GM15510 (cell line): ENCODE results near the gene PEMT.

ENCODE experiments used
- POLR2A ChIP-seq: IDR thresholded peaks from 3 replicates; pipeline ENCODE4 v1.6.1; 2011; ENCODE audit warnings: borderline replicate concordance; ENCODE audit not compliant: insufficient read length; ENCODE audit errors: extremely low read depth

Gene PEMT

DNA sequence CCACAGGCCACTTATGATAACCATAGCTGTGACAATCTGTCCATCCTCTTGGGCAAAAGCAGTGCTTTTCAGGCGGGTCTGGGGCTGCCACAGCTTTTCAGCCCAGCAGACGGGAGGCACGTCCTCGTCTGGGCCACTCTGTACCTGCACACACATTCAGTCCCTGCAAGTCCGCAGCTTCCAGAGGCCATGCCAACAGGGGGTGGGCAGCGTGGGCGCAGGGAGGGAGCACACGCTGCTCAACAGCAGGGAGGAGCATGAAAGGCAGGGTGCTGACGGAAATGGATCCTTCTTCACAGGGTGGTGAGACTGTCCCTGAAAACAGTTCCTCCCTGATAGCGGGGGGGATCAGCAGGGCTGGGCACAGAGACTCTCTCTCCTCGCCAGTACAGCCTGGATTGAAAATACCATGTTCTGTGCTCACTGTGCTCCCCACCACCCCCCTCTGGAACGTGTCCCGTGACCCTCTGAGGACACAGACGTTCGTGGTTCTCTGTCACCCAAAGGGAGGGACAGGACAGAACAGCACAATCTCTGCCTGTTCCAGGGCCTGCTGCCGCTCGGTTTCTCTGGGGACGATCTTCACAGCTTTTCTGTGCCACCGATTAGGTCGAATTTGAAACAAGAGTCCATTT lies 41.7 kb downstream of the PEMT start:
- TF ChIP-seq POLR2A: no peak

DNA sequence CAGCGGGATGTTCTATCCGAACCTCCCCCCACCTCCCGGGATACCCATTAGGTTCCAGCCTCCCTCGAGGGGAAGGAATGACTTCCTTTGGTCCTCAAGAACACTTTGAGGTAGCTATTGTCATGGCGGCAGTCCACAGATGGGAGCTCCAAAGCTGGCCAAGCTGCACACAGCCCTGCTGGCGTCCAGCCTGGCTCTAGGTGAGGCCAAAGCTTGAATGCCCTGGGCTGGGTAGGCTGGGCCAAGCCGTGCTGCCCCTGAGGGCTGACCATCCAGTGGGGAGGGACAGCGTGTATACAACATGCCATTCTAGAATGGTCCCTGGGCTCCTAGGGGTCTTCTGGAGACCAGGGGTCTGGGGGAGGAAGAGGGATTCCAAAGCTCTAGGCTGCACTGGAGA lies 43.5 kb downstream of the PEMT start:
- no peak for TF ChIP-seq POLR2A

DNA sequence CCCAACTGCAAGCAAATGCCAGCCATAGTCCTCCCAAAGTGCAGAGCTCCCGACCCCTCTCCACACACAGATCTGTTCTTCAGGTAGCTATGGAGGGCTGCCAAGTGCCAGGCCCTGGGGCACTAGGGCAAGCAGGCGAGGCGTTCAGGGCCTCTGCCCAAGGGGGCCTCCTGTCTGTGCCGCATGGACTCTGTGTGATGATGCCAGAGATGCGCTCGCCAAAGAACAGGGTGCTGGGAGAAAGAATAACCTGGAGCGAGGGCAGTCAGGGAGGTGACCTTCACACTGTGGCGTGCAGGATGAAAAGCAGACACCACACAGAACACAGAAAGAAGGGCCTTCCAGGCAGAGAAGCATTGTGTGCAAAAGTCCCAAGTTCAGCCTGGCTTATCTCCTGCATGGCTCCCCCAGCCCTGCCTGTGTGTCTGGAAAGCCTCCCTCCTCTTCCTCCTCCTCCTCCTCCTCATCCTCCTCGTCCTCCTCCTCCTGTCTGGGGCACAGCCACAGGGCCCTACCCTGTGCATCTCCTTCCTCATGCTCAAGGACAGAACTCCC lies 44.2 kb downstream of the PEMT start:
- TF ChIP-seq POLR2A: no peak

DNA sequence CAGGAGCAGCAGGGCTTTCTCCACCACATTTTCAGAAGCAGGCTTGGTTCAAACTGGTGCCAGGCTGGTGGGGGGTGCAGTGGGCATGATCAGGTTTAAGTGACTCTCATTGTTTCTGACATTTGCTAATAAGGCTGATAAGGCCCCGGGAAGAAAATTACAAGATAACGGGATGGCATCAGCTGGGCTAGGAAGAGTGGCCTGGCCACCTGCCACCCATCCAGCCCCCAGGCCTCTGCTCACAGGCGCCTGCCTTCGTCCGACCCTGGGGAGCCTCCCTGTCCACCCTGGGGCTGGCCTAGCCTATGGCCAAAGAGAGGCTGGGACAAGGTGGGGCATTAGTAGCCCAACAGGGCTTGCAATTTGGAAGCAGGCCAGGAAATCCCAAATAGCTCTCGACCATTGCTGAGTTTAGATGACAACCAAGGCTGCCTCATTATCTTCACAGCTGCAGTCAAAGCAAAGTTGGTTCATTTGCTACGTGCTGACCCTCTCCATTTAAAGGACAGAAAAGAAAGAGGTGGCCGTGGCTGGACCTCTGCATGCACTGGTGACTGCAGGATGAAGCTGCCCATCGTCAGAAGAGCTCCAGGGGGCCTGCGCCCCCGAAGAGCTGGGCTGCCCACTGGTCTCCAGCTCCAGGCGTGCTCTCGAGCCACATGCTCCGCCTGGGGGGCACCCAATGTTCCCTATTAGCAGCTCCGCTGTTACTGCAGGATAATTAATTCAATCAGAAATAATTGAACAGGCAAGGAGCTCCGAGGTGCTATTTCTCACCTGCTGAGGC lies 44.9 kb downstream of the PEMT start:
- TF ChIP-seq POLR2A: no peak

DNA sequence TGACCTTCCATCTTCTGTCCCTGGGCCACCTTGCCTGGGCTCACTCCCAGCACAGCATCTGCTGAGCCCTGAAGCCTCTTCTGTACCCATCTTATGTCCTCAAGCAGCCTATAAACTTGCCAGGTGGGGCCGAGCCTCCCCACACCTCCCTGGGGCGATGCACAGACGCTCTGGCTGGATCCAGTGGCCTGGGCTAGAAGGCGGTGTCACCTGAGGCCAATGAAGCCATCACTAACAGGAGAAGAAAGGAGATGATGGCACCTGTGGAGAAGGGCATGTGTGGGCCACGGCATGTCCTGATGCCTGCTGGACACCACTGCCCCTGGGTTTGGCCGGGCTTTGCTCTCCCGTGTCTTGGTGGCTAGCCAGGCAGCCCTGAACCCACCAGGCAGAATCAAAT lies 45.5 kb downstream of the PEMT start:
- no peak for TF ChIP-seq POLR2A

DNA sequence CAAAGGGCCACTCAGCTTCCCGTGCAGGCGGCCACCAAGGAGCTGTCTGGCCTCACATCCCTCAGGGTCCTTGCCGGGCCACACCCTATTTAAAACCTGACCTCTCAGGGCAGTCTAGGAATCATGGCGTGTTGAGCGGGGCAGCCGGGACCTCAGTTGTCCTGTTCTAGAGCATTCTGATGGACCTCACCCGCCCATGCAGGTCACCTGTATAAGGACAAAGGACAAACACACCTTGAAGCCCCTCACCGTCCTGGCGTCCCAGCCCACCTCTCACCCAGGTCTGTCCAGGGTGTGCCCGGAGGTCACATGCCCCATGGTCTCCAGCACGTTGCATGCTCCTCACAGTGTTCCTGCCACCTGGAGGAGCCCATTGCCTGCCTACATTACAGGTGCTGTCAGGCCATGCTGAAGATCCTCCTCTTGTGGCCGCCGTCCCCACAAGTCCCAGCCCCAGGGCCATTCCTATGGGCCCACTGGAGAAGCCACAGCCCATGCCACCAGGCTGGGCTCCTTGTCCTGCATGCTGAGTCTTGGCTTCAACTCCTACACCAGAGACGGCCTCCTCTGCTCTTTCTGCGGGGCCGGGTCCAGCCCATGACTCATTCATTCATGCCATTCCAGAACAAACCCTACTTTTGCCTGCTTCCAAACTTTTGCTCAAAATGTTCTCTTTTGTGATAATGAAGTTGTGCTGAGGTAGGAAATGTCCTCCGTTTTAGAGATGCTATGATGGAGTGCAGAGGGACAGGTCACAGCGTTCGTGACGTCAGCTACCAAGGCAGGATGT lies 46.3 kb downstream of the PEMT start:
- TF ChIP-seq POLR2A: no peak

DNA sequence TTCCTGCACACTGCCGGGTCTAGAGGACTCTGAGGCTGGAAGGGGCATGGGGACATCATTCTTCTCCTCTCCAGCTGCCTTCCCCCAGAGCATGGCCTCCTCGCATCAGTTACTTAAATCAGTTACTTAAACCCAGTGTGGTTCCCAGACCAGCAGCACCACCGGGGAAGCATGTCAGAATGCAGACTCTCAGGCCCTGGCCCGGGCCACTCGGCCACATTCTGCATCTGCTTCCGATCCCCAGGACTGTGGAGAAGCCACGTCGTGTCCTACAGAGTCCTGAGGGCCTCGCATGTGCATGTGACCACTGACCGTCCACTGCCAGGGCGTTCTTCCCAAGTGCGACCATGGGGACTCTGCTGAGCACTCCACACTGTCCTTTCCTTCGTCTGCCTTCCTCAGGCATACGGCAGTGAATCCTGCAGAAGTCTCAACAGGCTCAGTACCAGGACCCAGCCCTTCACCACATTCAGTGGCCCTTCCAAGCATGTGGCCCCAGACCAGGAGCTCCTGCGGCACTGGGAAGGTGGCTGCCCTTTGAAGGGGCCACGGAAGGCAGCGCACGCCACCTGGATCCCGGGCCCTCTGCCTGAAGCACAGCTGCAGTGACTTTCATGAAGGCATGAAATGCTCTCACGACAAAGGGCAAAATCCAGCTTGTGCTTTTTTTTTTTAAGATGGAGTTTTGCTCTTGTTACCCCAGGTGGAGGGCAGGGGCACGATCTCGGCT lies 48.4 kb downstream of the PEMT start:
- TF ChIP-seq POLR2A: no peak

DNA sequence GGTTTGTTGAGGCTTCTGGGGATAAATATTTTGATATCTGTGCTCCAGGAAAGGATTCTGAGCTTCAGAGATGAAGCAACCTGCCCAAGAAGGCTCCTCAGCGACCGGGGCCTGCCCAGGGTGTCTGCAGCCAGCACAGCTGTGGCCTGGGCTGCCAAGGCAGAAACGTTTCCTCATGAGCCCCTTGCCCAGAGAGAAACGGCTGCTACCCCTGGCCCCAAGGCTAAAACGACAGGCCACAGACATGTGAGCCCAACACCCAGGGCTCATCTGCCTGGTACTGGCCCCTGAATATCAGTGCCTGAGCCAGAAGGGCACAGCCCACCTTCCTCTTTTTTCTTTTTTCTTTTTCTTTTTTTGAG lies 49.9 kb downstream of the PEMT start:
- TF ChIP-seq POLR2A: no peak

DNA sequence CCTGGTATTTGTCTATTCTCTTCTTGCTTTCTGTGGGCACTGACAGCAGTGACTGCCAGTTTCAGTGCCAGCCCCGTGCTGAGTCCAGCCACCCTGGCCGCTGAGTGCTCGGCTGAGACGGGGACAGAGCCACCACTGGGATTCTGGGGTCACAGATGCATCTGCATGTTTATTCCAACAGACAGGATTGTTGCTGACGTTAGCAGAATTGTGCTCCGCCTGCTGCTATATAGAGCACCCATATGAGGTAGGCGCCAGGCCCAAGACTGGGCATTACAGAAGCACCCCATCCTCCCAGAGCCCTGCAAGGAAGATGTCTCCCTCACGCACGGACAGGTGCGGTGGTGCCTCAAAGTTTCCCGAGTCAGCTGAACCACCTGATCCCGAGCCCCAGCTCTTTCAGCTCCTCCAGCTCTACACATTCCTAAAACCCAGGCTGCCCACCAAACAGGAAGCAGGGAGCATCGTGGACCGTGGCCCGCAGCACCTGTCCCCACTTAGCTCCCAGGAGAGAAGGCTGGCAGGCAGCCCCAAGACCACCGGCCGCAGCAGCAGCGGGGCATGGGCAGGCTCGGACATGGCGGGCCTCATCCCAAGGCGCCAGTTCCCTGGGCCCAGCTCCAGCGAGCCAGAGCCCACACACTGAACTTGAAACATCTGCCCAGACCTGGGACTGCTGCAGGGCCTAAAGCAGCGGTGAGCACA lies 50.4 kb downstream of the PEMT start:
- TF ChIP-seq POLR2A: no peak

DNA sequence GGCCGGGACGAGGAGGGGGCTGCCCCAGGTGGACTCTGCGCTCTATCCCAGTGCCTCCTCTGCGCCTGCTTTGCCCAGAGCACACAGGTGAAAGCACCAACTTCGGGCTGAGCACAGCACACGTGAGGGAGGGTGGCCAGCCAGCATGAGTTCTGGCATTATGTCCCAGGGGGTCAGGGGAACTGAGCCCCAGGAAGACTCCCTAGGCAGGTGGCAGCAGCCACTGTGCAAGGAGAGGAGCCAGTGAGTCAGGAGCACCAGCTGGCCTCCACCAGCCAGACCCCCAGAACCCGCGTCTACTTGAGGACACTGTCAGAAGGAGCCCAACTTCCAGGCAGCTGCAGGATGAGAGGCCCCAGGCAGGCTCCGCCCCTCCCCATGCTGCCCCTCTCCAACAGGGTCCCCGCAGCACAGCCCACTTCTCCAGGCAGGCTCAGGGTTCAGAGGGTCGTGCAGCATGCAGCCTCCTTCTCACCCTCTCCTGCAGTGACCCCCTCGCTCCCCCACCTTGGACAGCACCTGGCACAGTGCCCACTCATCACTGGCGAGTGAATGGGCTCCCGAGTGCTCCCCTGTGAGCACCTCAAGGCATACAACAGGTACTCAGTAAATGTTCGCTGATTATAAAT lies 51.1 kb downstream of the PEMT start:
- no peak for TF ChIP-seq POLR2A

DNA sequence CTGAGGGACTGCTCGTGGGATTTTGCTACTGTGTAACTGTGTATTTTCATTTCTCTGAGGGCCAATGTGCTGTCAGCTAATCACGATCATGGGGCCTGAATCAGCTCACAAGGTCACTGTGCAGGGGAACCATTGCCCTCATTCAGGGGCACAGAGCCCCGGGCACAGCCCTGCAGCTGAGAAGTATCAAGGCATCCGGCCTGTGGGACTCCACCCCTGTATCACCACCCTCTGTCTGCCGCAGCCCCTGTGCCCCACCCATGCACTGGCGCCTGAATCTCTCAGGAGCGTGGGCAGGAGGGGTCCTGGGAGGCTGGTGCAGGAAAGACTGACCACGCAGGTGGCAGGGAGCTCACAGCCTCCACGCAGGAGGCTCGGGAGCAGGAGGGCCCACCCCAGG lies 51.9 kb downstream of the PEMT start:
- TF ChIP-seq POLR2A: no peak

DNA sequence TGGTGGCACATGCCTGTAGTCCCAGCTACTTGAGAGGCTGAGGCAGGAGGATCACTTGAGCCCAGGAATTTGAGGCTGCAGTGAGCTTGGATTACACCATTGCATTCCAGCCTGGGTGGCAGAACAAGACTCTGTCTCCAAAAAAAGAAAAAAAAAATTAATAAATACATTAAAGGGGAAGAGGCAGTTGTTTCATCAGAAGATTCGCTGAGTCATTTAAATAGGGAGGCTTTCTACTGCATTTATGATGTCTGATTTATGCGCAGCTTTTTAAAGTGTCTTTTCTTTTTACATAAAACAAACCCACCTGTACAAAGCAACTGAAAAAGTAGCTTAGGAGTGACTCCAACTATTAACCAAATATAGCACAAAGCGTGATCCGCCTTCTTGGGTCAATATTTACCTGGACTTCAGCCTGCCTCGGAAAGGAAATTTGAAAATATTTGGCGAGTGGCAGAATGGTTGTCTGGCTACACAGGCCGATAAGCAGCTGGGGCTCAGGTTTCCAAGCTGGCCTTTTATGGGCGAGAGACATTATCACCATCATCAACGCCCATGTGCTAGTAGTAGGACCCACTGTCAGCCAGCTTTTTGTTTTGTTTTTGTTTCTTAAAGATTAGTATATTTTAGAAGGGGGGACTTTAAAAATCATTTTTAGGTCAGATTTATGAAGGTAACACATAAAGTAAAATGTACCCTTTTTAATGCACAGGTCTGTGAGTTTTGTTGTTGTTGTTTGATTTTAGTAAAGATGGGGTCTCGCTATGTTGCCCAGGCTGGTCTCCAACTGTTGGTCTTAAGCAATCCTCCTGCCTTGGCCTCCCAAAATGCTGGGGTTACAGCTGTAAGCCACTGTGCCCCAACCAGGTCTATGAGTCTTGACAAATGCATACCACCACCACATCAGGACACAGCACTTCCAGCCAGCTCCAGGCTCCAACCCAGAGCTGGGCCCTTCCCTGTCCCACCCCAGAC lies 52.8 kb downstream of the PEMT start:
- TF ChIP-seq POLR2A: no peak

DNA sequence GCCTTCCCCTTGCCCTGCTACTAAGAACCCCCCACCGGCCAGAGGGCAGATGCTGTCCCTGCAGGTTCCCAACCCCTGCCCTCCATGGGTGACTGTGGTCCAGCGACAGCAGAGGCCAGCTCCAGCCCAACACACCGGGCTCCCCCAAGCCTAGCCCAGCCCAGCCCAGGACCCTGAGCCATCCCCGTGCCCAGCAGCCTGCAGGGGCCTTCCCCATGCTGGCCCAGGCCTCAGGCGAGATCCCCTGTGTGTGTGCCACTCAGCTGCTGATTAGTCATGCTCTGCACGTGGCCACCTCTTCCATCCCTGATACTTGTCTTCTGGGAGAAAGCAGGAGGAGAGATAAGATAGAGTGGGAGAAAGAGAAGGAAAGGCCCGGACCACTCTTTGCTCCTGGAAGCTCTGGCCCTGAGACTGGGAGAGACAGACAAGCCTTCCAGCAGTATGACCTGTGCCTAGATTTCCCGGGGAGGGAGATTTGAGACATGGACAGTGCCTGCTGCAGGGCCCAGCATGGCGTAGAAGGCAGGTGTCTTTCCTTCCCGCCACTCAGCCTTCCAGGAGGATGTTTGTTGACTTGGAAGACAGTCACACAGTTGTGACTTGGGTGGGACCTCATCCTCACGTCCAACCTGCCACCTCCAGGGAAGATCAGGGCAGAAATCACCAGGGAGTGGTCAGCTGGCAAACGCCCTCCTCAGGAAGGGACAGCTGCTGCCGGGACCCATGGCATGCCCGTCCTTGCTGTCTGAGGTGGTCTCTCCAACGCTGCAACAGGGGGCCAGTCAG lies 54.0 kb downstream of the PEMT start:
- no peak for TF ChIP-seq POLR2A

DNA sequence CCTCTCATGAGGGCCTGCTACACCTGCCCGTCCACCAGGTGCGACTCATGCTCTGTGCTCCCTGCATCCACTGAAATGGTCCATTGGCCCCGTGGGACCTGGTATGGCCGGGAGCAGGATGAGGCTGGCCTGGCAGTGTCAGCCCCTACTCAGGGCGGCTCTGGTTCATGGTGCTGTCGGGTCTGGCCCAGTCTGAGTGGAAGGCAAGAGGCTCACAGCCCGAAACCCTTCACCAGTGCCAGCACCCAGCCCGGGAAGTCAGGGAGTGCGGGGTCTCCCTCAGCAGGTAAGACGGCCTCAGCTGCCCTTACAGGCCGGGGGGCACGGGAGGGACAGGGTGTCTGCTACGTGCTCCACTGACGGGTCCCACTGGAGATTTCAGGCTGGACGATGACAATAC lies 54.8 kb downstream of the PEMT start:
- TF ChIP-seq POLR2A: no peak
